Inferior parietal cortex (tissue), 1 donor: ENCODE data around the gene XRCC5.
"Not testable (repeated sequence)": the region's sequence is repeated elsewhere in the genome, so short reads cannot be mapped to it uniquely, and the experiment has no call there.

ENCODE experiments used
- DNase-seq: peaks from one replicate; pipeline ENCODE4 v3.0.0-alpha.2; 2016; ENCODE audit errors: extremely low spot score

Gene XRCC5

GRCh38 chr2:216118474-216118873 is 9.3 kb downstream of the XRCC5 start:
- DNase-seq = no peak

- DNase-seq = no peak
These were observed 10.0 kb downstream of the XRCC5 start for GRCh38 chr2:216119146-216119545.

- DNase-seq = no peak
These were observed 10.8 kb downstream of the XRCC5 start for GRCh38 chr2:216119986-216120385.

DNA sequence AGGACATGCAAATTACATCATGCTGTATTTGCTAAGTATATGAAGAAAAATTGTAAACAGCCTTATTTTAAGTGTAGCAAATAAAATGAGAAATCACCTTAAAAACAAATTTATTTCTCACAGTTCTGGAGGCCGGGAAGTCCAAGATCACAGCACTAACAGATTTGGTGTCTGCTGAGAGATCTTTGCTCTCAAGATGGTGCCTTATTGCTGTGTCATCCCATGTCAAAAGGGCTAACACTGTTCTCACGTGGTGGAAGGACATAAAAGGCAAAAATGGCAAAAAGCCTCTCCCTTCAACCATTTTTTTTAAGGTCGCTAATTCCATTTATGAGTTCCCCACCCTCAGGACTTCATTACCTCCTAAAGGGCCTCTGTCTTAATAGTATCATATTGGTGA is 12.1 kb downstream of the XRCC5 start:
- DNase-seq = no peak

DNA sequence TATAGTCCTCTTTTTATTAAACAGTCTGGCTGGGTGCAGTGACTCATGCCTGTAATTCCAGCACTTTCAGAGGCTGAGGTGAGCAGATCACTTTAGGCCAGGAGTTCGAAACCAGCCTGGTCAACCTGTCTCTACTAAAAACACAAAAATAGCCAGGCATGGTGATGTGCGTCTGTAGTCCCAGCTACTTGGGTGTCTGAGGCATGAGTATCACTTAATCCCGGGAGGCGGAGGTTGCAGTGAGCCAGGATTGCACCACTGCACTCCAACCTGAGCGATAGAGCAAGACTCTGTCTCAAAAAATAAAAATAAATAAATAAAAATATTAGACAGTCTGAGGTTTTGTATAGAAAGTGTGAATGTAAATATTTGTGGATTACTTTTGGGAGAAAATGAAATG is 17.8 kb downstream of the XRCC5 start:
- DNase-seq = no peak

- no peak for DNase-seq
These were observed 21.3 kb downstream of the XRCC5 start for GRCh38 chr2:216130346-216130971.

DNA sequence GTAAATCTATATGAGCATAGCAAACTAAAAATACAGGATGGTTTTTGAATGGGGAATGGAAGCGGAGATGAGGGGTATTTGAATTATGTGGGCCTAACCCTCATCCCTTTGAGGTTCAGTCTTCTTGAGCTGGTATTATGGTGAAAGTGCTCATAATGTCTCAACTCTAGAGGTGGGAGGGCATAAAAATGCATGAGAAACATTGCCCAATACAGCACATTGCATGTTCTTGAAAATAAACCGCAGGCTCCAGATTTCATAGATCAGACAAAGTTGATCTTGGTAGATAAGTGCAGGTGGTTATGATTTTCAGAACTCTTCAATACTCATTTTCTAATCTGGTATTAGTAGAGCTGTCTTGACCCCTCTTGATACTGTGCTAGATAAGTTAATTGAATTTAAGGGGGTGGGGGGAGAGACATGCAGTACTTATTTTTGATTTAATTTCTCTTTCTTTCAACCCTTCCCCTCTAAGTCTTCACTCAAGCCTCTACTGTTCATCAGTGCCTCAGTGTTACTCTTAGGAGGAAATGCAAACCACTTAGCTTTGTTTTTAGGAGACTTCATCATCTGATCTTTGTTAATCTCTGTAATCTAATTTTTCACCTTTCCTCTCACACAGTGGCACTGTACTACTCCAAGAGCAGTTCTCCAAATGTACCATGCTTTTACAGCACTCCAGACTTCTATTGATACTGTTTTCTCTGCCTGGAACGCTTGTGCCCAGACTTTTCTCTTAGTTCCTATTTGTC is 22.2 kb downstream of the XRCC5 start:
- no peak for DNase-seq

DNA sequence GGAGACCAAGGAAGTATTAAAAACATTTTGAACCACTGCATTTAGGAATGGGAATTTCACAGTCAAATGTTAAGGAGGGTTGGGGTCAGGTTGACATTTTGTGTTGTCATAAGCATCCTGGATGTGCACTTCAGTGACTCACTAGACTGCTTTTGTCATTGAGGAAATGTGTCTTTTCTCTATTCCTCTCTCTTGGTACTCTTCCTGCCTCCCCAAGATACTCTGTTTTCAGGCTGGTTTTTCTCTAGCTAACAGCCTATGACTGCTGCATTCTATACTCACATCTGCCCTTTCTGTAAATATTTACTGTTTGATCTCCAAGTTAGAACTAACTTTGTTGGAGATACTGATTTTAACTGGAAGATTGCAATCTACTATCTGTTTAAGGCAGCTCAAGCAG is 23.4 kb downstream of the XRCC5 start:
- no peak for DNase-seq

- DNase-seq = no peak
These were observed 24.2 kb downstream of the XRCC5 start for GRCh38 chr2:216133397-216133796.

GRCh38 chr2:216134958-216135541 is 25.9 kb downstream of the XRCC5 start:
- DNase-seq = no peak

DNA sequence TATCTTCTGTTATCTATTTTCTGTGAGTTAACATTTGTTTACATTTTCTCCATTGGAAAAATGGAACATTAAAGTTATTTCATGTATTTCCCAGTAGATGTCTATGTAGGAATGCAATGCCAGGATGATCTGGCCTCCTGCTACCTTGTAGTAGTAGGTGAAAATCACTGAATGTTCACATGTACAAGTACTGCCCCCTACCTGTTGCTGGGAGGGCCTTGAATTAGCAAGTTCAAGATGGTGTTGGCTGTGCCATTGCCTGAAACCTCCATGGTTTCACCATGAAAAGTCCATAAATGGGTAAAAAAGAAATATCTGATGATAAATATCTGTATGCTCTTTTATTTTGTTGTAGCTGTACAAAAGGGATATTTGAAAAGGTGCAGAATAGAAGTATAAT is 30.7 kb downstream of the XRCC5 start:
- DNase-seq = no peak

DNA sequence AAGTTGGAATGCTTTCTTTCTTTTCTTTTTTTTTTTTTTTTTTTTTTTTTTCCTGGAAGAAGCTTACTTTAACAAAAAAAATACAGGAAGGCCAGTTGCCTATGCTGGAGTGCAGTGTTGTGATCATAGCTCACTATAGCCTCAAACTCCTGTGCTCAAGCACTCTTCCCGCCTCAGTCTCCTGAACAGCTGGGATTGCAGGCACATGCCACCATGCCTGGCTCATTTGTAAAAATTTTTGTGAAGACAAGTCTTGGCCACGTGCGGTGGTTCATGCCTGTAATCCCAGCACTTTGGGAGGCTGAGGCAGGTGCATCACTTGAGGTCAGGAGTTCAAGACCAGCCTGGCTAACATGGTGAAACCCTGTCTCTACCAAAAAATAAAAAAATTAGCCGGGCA is 32.4 kb downstream of the XRCC5 start:
- not testable (repeated sequence) for DNase-seq

- no peak for DNase-seq
These were observed 33.4 kb downstream of the XRCC5 start for GRCh38 chr2:216142540-216142939.

GRCh38 chr2:216144372-216144771 is 35.2 kb downstream of the XRCC5 start:
- DNase-seq = no peak

- DNase-seq = no peak
These were observed 35.7 kb downstream of the XRCC5 start for GRCh38 chr2:216144857-216145256.

- no peak for DNase-seq
These were observed 37.4 kb downstream of the XRCC5 start for GRCh38 chr2:216146573-216146972.

- DNase-seq = no peak
These were observed 38.3 kb downstream of the XRCC5 start for GRCh38 chr2:216147172-216148131.

GRCh38 chr2:216148983-216149382 is 39.8 kb downstream of the XRCC5 start:
- no peak for DNase-seq

DNA sequence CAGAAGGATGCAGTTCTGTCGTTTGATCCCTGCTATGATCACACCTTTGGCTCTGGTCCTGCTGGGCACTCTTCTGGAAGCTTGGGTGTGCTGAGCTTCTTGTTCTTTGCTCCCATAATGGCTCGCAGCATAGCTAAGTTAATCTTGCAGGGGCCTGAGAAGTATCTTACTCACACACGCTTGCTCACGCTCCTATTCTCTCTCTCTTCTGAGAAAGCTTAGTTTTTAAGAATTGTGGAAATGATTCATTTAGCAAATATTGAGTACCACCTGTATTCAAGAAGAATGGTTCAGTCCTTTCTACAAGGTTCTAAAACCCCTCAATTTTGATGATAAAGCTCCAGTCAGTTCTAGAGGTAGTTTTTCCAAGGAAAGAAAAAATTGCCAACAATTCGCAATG is 40.6 kb downstream of the XRCC5 start:
- no peak for DNase-seq

DNA sequence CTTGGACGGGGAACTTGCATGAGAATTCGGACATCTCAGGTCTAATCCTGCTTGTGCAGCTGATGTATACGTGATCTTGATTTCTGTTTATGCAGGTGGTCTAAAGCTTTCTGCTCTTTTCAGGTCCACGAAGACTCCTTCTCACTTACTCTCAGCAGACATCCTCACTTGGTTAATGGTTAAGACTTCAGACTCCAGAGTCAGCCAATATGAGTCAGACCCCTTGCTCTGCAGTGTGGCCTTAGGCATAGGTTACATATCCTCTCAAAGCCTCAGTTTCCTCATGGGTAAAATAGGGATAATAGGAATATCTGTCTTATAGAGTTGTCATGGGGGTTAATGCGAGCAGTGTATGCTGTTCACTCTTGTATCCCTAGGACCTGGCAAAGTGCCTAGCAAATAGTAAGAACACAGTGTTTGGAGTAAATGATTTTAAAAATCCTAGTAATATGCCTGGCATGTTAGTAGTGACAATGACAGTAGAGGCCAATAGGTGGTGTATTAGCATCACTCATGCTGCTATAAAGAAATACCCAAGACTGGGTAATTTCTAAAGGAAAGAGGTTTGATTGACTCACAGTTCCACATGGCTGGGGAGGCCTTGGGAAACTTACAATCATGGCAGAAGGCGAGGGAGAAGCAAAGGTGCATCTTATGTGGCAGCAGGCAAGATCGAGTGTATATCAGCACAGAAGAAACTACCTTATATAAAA is 42.3 kb downstream of the XRCC5 start:
- no peak for DNase-seq

DNA sequence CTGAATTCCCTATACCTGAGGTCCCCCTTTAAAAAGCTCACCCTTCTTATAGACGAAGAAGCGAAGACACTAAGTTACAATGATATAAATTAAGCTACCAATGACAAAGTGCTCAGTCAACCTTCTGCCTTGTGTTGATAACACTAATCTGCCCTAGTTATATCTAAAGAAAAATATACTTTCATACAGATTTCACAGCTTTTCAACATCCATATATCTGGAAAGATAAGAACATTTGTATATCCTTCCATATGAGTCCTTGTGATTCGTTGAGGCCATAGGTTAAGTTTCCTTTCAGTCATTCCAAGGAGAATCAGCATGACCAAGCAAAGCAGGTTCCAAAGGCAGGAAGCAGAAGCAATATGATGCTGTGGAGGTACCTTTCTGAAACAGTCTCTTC is 46.8 kb downstream of the XRCC5 start:
- DNase-seq = no peak
